AG04449 (cell line): ENCODE data around the gene RAD23A.

Experiments
- CTCF ChIA-PET: fragments of 350-600 bp; formaldehyde crosslinking; extraction: SDS; loops from one replicate; lab custom pipeline; 2021; ENCODE audit warnings: antibody characterized with exemption; lab: Yijun Ruan, JAX
- POLR2A ChIA-PET: fragments of 400-600, 350-600 bp; formaldehyde crosslinking; extraction: SDS; loops from one replicate; lab custom pipeline; 2020; ENCODE audit warnings: antibody characterized with exemption, inconsistent platforms; lab: Yijun Ruan, JAX
- DNase-seq: peaks from one replicate; pipeline ENCODE4 v3.0.0-alpha.2; 2010; ENCODE audit warnings: low read depth, low spot score
- H3K4me3 ChIP-seq: 2 replicates; pipeline ENCODE4 v1.5.1; 2011; ENCODE audit warnings: low read depth, mild to moderate bottlenecking, control low read depth, low read length
- TF ChIP-seq, protein P1 (sequence below): IDR thresholded peaks from one replicate; pipeline ENCODE4 v1.5.1; 2011; ENCODE audit warnings: mild to moderate bottlenecking, moderate library complexity, low read length, control low read depth, inconsistent platforms; ENCODE audit not compliant: insufficient read depth; ENCODE audit errors: missing control alignments

Gene RAD23A

DNA sequence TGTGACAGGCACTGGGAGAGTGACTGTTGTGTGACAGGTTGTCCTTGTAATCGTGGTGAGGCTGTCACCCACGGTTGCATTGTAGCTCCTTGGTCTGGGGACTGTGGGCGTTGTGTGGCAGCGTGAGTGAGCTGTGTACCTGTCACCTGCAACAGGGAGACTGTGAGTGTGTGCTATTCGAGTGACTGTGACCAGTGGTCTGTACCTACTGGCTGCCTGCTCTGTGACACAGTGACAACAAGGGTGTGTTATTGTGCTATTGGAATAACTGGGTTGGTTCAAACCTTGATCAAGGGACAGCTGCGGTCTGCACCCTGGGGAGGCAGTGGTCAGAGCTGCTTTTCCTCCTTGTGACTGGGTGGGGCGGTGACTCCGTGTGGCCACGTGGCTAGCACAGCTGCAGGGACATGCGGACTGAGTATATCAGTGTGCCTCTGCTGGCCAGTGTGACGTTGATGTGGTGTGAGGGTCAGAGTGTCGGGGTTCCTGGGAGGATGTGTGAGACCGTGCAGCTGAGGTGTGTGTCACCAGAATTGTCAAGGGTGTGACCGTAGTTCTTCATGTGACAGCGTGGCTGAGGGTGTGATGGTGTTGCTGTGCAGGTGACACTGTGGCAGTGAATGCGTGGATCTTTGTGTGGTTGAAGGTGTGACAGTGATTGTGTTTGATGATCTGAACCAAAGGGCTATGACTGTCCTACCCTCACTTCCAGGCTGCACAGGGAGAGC, 39.6 kb downstream of the RAD23A start:
- TF ChIP-seq, protein P1, sequence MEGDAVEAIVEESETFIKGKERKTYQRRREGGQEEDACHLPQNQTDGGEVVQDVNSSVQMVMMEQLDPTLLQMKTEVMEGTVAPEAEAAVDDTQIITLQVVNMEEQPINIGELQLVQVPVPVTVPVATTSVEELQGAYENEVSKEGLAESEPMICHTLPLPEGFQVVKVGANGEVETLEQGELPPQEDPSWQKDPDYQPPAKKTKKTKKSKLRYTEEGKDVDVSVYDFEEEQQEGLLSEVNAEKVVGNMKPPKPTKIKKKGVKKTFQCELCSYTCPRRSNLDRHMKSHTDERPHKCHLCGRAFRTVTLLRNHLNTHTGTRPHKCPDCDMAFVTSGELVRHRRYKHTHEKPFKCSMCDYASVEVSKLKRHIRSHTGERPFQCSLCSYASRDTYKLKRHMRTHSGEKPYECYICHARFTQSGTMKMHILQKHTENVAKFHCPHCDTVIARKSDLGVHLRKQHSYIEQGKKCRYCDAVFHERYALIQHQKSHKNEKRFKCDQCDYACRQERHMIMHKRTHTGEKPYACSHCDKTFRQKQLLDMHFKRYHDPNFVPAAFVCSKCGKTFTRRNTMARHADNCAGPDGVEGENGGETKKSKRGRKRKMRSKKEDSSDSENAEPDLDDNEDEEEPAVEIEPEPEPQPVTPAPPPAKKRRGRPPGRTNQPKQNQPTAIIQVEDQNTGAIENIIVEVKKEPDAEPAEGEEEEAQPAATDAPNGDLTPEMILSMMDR: no peak
- CTCF ChIA-PET: interaction anchor here (1.0 to 14.7 kb wide), 15 partner anchors 8 to 121 kb away, joined by 3 to 573 read pairs (median 5); no protein-coding TSS in a partner anchor
- DNase-seq: no peak
- no peak overlapping the region for H3K4me3 ChIP-seq
- POLR2A ChIA-PET: interaction anchor here (0.6 to 1.1 kb wide), 2 partner anchors 21 to 143 kb away, joined by 3 read pairs; no protein-coding TSS in a partner anchor

DNA sequence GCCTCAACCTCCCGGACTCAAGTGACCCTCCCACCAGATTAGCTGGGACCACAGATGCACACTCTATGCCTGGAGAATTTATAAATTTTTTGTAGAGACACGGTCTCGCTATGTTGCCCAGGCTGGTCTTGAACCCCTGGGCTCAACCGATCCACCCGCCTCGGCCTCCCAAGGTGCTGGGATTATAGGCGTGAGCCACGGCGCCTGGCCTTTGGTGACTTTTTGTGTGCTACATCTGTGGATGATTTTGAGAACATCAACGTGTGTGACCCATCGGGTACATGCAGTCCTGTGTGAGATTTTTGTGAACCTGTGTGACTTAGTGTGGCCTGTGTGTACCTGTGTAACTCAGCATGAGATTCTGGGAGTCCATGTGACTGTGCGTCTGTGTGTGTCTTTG, 41.1 kb downstream of the RAD23A start:
- TF ChIP-seq, protein P1: no peak
- DNase-seq: no peak
- ChIA-PET CTCF (interaction anchor here (0.8 to 14.7 kb wide), 6 partner anchors 9 to 100 kb away, joined by 3 to 573 read pairs (median 7); no protein-coding TSS in a partner anchor), POLR2A (no interaction called here)
- H3K4me3 ChIP-seq: no peak overlapping the region

DNA sequence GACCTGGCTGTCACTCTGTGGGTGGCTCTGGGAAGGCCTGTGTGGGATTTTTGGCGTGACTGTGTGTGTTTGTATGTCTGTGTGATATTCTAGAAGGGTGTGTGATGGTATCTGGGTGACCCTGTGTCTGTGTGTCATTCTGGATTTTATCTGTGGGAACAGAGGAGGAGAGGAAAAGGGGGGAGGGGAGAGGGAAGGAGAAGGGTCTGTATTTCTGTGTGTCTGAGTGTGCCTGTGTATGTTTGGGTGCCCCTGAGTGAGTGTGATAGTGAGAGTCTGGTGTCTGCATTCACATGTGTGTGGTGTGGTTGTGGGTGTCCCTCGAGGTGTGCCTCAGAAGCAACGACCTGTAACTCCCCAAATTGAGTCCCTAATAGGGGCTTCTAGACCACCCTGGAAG, 41.5 kb downstream of the RAD23A start:
- POLR2A ChIA-PET: no interaction called here
- no peak for DNase-seq
- CTCF ChIA-PET: interaction anchor here (1.0 to 14.7 kb wide), 2 partner anchors 46 to 76 kb away, joined by 3 to 486 read pairs; no protein-coding TSS in a partner anchor
- TF ChIP-seq, protein P1: no peak
- H3K4me3 ChIP-seq: no peak overlapping the region

GRCh38 chr19:12987781-12988180, 42.1 kb downstream of the RAD23A start:
- no peak for DNase-seq
- CTCF ChIA-PET: no interaction called here
- POLR2A ChIA-PET: no interaction called here
- TF ChIP-seq, protein P1: no peak
- no peak overlapping the region for H3K4me3 ChIP-seq

GRCh38 chr19:12990431-12990830, 44.8 kb downstream of the RAD23A start:
- no peak for DNase-seq
- ChIA-PET POLR2A (no interaction called here), CTCF (interaction anchor here (1.2 to 1.3 kb wide), 2 partner anchors 71 to 104 kb away, joined by 5 to 6 read pairs; no protein-coding TSS in a partner anchor)
- TF ChIP-seq, protein P1: no peak
- H3K4me3 ChIP-seq: no peak overlapping the region

GRCh38 chr19:12990853-12991252, 45.2 kb downstream of the RAD23A start:
- TF ChIP-seq, protein P1: no peak
- CTCF ChIA-PET: interaction anchor here (1.3 kb wide), 1 partner anchor 103 kb away, joined by 6 read pairs; no protein-coding TSS in a partner anchor
- POLR2A ChIA-PET: no interaction called here
- DNase-seq: no peak
- H3K4me3 ChIP-seq: no peak overlapping the region
